Erythroblast (primary cell): Measurements from ENCODE around the gene SEPTIN5.

ENCODE experiments used
- GATA1 ChIP-seq: IDR thresholded peaks from 2 replicates; pipeline ENCODE4 v1.6.1; 2011; ENCODE audit warnings: low read depth, mild to moderate bottlenecking, control low read depth, low read length, moderate library complexity
- POLR2A ChIP-seq: IDR thresholded peaks from 2 replicates; pipeline ENCODE4 v1.6.1; 2011; ENCODE audit warnings: mild to moderate bottlenecking, low read length

GRCh38 chr22:19691007-19691720 lies 23.1 kb upstream of the SEPTIN5 start:
- no peak for TF ChIP-seq POLR2A
- no peak for TF ChIP-seq GATA1
